ENCODE data around the gene FBXO33.

GRCh38 chr14:39368261-39368959 is 63.8 kb downstream of the FBXO33 start:
- TF ChIP-seq CTCF (IDR thresholded peaks at IDR 0.05) (peak; percentile 18 to 59 (median 47)), POLR2A (IDR thresholded peaks at IDR 0.05) (no peak)
